Astrocyte (in vitro differentiated cells and primary cell): ENCODE measurements around the gene TMEM60. TPM values are rescaled to one million over a fixed set of nuclear protein-coding genes. Genes with fewer than 3 reads are reported as not detected.
A peak's percentile ranks its signal among the peaks of the same experiment; 100 is the strongest.

ENCODE experiments used
- DNase-seq: peaks from one replicate; pipeline ENCODE4 v3.0.0-alpha.2; 2010; ENCODE audit warnings: low read depth
- FAIRE-seq: peaks from 2 replicates; lab custom pipeline; 2011; peaks lifted over from hg19 to GRCh38; lab: Jason Lieb, UNC
- H2AFZ ChIP-seq: 2 replicates; pipeline ENCODE4 v1.6.0; 2012; ENCODE audit warnings: low read depth, low read length, inconsistent platforms
- H3K27ac ChIP-seq: 2 replicates; pipeline ENCODE4 v1.5.1; 2011; ENCODE audit warnings: low read depth, low read length, inconsistent platforms
- H3K27me3 ChIP-seq: 2 replicates; pipeline ENCODE4 v1.6.0; 2011; ENCODE audit warnings: low read length, inconsistent platforms; ENCODE audit not compliant: insufficient read depth
- H3K36me3 ChIP-seq: 2 replicates; pipeline ENCODE4 v1.5.1; 2011; ENCODE audit warnings: low read length, inconsistent platforms; ENCODE audit not compliant: insufficient read depth
- H3K4me1 ChIP-seq: 2 replicates; pipeline ENCODE4 v1.5.1; 2011; ENCODE audit warnings: low read length, inconsistent platforms; ENCODE audit not compliant: insufficient read depth
- H3K4me2 ChIP-seq: 2 replicates; pipeline ENCODE4 v1.6.0; 2012; ENCODE audit warnings: low read length, inconsistent platforms
- H3K4me3 ChIP-seq: 2 replicates; pipeline ENCODE4 v1.5.1; 2011; ENCODE audit warnings: low read depth, mild to moderate bottlenecking, low read length, inconsistent platforms; ENCODE audit not compliant: insufficient read depth
- H3K79me2 ChIP-seq: 2 replicates; pipeline ENCODE4 v1.6.0; 2012; ENCODE audit warnings: mild to moderate bottlenecking, low read length, inconsistent platforms; ENCODE audit not compliant: insufficient read depth
- H3K9ac ChIP-seq: 2 replicates; pipeline ENCODE4 v1.6.0; 2012; ENCODE audit warnings: mild to moderate bottlenecking, low read length, inconsistent platforms
- H3K9me3 ChIP-seq: 2 replicates; pipeline ENCODE4 v1.5.1; 2012; ENCODE audit warnings: low read depth, mild to moderate bottlenecking, low read length, inconsistent platforms; ENCODE audit not compliant: insufficient read depth
- H4K20me1 ChIP-seq: 2 replicates; pipeline ENCODE4 v1.6.0; 2012; ENCODE audit warnings: low read length, inconsistent platforms; ENCODE audit not compliant: insufficient read depth
- H3K27ac Mint-ChIP-seq: one replicate; pipeline ENCODE4 v1.8.0; 2021; ENCODE audit warnings: mild to moderate bottlenecking, mixed read lengths; ENCODE audit not compliant: unreplicated experiment
- H3K27me3 Mint-ChIP-seq: one replicate; pipeline ENCODE4 v1.8.0; 2021; ENCODE audit warnings: low read depth, mixed read lengths; ENCODE audit not compliant: unreplicated experiment
- H3K36me3 Mint-ChIP-seq: one replicate; pipeline ENCODE4 v1.8.0; 2021; ENCODE audit warnings: low read depth, mixed read lengths; ENCODE audit not compliant: unreplicated experiment
- H3K4me1 Mint-ChIP-seq: one replicate; pipeline ENCODE4 v1.8.0; 2021; ENCODE audit warnings: low read depth, mixed read lengths; ENCODE audit not compliant: unreplicated experiment
- H3K4me3 Mint-ChIP-seq: one replicate; pipeline ENCODE4 v1.8.0; 2021; ENCODE audit warnings: mild to moderate bottlenecking, moderate library complexity, mixed read lengths; ENCODE audit not compliant: unreplicated experiment
- H3K9me3 Mint-ChIP-seq: one replicate; pipeline ENCODE4 v1.8.0; 2021; ENCODE audit warnings: mild to moderate bottlenecking, mixed read lengths; ENCODE audit not compliant: unreplicated experiment
- EZH2 ChIP-seq: IDR thresholded peaks from 2 replicates; pipeline ENCODE4 v1.6.1; 2012; ENCODE audit warnings: mild to moderate bottlenecking, low read length, inconsistent platforms; ENCODE audit not compliant: insufficient read depth
- total RNA-seq: library from RNA; stranded (reverse); gene quantifications from 2 replicates; pipeline ENCODE4 v1.2.1, GENCODE V29; 2021
- TF ChIP-seq, protein P1 (sequence below): IDR thresholded peaks from 2 replicates; pipeline ENCODE4 v1.5.1; 2011; ENCODE audit warnings: low read depth, mild to moderate bottlenecking, inconsistent platforms, low read length, moderate library complexity; ENCODE audit not compliant: insufficient read depth

The TMEM60 gene
- total RNA-seq, 1 donor from 2014 or later = 12.2 TPM

DNA sequence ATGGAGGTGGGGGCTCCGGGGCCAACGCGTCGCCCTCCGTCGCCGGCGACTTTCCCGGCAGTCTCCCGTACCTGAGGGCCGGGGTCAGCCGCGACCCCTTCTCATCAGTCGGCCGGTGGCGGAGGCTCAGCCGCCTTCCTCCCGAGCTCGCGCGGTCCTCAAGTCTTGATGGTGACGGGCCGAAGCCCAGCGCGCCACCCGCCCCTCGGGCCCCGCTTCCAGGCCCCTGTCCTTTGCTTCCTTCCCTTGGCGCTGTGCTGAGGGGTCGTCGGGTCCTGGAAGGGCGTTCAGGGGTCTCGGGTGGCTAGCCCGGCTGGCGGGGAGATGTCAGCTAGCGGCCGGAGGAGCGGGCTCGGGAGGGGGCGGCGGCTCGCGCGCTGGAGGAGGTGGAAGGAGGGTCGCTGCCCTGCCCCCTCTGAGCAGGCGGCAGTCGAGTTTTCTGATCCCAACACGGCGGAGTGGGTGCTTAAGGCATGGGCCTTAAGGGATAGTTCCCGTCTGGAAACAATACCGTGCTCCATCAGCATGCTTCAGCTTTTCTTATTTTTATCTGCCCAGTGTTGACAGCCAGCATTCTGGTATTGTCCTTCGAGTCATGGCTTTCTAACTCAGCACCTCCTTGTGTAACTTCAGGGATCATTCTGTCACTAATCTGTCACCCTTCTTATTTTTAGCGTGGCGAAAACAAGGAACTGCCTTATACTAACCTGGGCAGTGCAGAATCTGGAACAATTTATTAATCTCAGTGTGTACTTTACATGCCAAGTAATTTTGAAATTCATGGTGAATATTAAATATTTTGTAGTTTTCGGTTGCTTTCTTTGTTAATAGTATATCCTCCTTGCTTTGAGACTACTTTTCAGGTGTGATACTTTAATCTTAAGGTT lies 1.1 kb upstream of the TMEM60 start:
- H3K79me2 ChIP-seq = peaks cover 90% of the 10 kb centered on the region
- TF ChIP-seq EZH2 = no peak
- TF ChIP-seq, protein P1, sequence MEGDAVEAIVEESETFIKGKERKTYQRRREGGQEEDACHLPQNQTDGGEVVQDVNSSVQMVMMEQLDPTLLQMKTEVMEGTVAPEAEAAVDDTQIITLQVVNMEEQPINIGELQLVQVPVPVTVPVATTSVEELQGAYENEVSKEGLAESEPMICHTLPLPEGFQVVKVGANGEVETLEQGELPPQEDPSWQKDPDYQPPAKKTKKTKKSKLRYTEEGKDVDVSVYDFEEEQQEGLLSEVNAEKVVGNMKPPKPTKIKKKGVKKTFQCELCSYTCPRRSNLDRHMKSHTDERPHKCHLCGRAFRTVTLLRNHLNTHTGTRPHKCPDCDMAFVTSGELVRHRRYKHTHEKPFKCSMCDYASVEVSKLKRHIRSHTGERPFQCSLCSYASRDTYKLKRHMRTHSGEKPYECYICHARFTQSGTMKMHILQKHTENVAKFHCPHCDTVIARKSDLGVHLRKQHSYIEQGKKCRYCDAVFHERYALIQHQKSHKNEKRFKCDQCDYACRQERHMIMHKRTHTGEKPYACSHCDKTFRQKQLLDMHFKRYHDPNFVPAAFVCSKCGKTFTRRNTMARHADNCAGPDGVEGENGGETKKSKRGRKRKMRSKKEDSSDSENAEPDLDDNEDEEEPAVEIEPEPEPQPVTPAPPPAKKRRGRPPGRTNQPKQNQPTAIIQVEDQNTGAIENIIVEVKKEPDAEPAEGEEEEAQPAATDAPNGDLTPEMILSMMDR = no peak
- FAIRE-seq (no peak), DNase-seq (peak; percentile 14)
- H3K4me3 Mint-ChIP-seq = peak overlapping the region; percentile 98
- peaks cover 5% of the 10 kb centered on the region for H3K36me3 Mint-ChIP-seq
- H3K9me3 ChIP-seq = no peaks in the 10 kb centered on the region
- peak overlapping the region; percentile 93 for H3K4me2 ChIP-seq
- H3K4me3 ChIP-seq = peak overlapping the region; percentile 78
- no peaks in the 10 kb centered on the region for H3K27me3 ChIP-seq
- H3K9ac ChIP-seq = peak overlapping the region; percentile 89
- H4K20me1 ChIP-seq = peaks cover 11% of the 10 kb centered on the region
- no peaks in the 10 kb centered on the region for H3K36me3 ChIP-seq
- peak overlapping the region; percentile 70 for H3K27ac Mint-ChIP-seq
- peak overlapping the region; percentile 76 for H3K27ac ChIP-seq
- peak overlapping the region; percentile 83 for H2AFZ ChIP-seq
- peaks cover 12% of the 10 kb centered on the region for H3K4me1 Mint-ChIP-seq
- H3K27me3 Mint-ChIP-seq = no peaks in the 10 kb centered on the region
- peaks cover 20% of the 10 kb centered on the region for H3K4me1 ChIP-seq
- H3K9me3 Mint-ChIP-seq = no peaks in the 10 kb centered on the region

DNA sequence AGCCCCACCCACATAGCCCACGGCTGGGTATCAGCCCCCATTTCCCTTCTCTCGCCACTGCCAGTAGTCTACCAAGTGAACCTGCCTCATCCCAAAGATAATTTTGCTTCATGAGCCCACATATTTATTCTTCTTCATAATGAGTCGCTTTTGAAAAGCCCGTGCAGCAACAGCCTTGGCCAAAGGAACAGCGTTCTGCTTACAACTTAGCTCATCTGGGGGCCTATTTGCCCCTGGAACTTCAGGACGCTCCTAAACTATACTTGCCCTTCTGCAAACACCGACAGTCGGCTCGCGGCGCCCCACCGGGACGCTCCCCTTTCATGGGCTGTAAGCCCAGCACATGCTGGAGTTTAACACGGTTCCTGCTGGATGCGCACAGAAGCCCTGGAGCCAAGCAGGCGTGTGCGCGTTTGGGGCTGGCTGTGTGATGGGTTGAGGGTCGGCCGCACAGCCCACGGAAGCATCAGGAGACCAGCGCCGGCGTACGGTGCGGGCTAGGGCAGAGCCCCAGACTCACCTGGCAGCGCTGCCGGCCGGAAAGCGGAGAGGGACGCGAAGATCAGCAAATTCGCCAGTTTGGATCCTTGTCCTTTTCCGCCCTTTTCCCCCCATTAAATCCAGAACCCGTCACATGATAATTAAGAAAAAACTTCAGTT lies 370 bp downstream of the TMEM60 start:
- Histone ChIP-seq H2AFZ (peak overlapping the region; percentile 73), H3K4me1 (peaks cover 20% of the 10 kb centered on the region), H4K20me1 (peaks cover 7% of the 10 kb centered on the region), H3K9me3 (no peaks in the 10 kb centered on the region), H3K4me2 (peak overlapping the region; percentile 89), H3K27ac (peak overlapping the region; percentile 82), H3K27me3 (no peaks in the 10 kb centered on the region), H3K79me2 (peaks cover 84% of the 10 kb centered on the region), H3K36me3 (no peaks in the 10 kb centered on the region), H3K9ac (peak overlapping the region; percentile 89), H3K4me3 (peak overlapping the region; percentile 78)
- Mint-ChIP-seq H3K4me1 (peaks cover 12% of the 10 kb centered on the region), H3K36me3 (peaks cover 5% of the 10 kb centered on the region), H3K9me3 (no peaks in the 10 kb centered on the region), H3K27ac (peak overlapping the region; percentile 83), H3K4me3 (peak overlapping the region; percentile 98), H3K27me3 (no peaks in the 10 kb centered on the region)
- FAIRE-seq (no peak), DNase-seq (no peak)
- TF ChIP-seq EZH2 = no peak
- TF ChIP-seq, protein P1 = no peak
